ENCODE measurements around the gene DPM2.

Gene DPM2

DNA sequence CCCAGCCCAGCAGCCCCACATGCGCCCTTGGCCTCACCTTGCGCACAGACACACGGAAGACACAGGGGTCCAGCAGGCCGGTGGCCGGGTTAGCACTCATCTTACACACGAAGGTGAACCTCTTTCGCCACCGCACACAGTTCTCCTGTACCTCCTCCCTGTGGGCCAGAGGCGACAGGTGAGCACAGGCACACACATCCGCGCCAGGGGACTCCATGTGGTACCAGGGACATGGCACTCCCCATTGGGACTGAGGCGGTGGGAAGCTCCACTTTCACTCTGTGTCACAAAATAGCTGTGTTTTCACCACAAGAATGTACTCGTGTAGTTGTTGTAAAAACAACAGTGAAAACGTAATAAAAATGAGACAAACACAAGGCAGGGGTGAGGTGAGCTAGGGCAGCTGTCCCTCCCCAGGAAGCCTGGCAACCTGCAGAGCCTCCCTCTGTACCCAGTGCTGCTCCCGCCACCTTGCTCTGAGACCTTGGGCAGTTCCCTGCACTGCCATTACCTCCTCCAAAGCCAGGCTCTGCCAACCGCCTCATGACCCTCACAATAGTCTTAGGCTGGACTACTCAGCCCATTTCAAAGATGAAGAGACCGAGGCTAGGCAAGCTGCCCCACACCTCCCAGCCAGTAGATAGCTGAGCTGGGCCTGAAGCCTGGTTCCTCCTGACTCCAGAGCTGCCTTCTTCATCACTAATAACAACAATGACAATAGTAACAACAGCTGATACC, 16.3 kb upstream of the DPM2 start:
- no peak for DNase-seq

DNA sequence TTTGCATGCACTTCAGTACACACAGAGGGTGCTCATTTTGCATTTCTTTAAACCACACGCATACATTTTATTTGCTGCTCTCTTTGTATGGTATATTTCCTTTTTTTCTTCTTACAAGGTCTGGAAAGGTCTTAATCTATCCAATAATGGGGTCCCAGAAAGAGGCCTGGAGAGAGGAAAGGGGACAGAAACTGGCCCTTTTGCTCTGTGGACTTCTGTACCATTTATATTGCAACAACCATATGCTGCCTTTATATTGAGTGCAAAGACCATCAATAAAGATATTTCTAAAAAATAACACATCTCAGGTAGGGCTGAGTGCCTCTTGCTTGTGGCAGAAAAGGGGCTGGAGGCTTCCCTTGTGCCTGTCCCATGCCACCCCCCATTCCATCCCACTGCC, 15.5 kb upstream of the DPM2 start:
- no peak for DNase-seq

DNA sequence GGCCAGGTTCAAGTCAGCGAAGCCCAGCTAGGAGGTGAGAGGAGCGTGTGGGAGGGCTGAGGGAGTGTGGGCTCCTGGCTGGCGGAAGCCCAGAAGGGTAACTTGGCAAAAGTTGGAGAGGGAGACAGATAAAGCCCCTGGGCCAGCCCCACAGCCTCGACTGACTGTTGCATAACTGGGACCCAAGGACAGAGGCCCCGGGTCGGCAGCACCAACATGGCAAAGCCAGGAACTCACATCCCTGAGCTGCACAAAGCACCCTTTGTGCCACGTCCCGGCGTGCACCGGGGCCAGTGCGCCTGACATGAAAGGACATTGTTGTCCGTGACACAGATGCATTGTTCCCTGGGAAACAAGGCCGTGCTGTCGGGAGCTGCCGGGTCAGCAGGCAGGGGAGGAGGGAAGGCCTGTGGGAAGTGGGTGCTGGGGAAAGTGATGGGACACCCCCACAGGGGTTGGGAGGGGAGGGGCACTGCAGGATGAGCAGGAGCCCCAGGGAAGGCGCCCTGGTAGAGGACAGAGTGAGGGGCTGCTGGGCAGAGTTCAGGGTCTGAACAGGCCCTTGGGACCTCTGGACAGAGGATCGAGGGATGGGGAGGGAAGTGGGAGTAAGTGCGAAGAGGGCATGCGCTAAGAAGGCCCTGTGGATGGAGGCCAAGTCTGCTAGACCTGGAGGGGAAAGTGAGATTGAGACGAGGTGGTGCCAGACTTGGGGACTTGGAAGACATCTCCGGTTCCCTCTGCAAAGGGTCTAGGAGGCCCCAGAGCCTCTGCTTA, 13.0 kb upstream of the DPM2 start:
- DNase-seq = no peak

DNA sequence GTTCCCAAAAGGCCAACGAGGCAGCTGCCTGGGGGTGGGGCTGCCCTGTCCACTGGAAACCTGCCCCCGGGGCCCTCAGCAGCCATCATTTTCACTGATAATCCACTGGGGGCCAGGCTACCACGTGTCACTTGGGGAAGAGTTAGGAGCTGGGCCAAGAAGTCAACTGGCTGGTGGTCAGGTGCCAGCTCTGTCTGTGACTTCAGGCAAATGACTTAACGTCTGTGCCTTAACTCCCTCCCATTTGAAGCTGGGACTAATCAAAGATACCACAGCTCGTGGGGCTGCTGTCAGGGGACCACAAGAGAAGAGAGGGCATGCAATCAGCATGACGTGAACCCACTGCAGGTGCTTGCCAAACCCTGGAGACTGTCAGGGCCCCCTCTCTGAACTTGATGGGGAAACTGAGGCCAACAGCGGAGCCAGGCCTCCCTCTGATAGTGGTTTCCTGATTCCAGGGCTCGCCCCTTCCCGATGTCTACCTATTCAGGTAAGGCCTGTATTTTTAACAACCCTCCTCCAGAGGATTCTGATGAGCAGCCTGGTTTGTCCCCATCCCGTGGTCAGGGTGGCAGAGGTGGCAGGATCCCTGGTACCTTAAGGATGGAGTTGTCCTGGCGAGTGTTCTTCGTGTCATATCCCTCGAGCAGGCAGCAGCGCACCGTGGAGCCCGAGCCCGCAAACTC, 12.3 kb upstream of the DPM2 start:
- no peak for DNase-seq

DNA sequence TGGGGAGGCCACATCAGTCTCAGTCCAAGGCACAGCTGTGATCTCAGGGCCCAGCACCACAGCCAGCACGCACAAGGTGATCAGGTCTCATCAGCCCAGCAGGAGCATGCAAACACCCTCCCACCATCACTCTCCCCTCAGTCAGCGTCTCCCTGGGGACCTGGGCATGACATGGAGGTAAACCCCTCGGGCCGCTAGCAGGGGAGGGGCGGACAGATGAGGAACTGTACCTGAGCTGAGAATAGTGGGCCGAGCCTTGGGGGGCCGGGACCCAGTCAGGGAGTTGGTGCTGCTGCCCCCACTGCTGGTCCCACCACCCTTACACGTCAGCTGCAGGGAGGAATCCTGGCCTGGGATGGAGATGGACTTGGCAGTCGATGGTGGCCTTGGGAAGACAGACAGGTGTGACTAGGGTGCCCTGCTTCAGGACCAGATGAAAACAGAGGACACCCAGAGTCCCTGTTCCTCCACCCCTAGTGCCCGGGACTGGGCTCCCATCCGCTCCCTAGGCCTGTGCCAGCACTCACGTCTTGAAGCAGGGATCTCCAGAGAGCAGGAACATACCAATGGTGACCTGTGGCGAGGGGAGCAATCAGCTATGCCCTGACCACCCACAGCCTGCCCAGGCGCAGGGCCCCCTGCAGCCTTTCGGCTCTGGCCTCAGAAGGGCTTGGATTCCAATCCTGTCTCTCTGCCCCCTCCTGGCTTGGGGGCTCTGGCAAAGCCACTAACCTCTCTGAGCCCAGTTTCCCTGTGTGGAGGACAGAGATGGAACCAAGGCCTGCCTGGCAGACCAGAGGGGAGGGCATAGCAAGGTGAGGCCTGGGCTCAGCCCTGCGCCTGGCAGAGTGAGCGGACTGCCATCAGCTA, 10.4 kb upstream of the DPM2 start:
- DNase-seq = no peak

DNA sequence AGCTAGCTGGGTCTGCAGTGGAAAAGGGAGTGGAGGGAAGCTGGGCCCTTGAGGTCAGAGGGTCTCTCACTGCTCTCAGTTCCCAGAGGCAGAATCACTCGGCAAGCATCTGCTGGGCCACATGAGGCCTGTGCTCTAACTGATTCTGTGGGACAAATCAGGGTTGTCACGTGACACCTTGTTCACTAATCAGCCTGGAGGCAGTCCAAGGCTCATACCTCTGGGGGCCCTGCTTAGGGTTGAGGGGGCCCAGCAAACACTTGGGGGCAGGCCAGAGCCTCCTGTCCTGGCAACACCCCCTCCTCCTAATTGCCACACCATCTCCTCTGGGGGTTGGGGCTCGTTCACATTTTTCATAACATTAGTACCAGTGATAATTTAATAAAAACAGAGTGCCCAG, 9.1 kb upstream of the DPM2 start:
- DNase-seq = no peak

DNA sequence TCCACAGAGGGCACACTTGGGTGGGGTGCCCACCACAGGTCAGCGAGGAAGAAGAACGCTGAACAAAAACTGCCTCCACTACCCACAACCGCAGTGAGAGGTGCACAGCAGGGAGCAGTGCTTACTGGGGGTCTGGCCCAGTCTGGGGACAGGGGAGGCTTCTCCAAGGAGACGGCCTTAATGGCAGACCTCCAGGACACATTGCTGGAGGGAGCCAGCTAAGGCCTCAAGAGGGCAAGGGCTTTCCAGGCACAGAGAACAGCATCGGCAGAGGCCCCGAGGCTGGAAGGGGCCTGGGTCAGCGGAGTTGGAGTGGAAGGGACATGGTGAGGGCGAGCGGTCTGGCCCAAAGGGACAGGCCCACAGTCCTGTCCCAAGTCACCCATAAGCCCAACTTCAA, 8.3 kb upstream of the DPM2 start:
- no peak for DNase-seq

DNA sequence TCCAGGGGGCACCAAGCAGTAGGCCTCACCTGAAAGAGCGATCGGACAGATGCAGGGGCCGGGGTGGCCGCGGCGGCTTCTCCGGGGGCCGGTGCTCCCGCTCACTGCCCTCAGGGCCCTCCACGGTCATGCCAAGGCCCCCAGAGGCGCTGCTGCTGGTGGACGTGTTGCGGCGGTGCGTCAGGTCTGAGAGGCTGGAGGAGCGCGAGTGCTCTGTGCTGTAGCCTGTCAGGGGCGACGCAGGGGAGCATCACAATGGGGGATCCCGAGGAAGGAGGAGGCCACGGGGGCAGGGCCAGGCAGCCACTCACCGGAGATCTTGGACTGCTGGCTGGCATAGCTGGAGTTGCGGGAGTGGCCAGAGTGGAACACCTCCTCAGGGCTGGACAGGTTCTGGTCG, 7.7 kb upstream of the DPM2 start:
- no peak for DNase-seq

DNA sequence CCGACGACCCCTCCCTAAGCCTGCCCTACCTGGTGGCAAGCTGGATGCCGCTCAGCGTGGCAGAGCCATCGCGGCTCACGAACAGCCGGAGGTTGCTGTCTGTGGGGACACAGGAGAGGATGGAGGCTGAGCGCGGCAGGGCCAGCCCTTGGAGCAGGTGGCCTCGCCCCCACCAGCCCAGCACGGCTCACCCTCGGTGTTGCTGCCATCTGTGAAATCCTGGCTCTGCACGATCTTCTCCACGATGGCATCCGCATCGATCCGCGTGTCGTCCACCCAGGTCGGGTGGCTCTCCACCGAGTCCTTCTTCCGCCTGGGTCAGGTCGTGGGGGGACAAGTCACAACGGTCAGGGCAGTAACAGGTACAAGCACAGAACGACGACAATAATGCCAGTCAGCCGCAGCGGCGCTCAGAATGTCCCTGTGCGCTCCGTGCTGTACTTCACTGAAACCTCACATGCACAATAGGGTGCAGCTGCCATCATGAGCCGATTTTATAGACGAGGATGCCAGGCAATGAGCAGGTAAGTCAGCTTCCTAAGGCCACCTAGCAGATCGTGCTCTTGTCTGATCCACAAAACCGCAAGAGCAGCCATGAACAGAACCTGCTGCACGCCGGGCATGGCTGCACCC, 7.0 kb upstream of the DPM2 start:
- no peak for DNase-seq

DNA sequence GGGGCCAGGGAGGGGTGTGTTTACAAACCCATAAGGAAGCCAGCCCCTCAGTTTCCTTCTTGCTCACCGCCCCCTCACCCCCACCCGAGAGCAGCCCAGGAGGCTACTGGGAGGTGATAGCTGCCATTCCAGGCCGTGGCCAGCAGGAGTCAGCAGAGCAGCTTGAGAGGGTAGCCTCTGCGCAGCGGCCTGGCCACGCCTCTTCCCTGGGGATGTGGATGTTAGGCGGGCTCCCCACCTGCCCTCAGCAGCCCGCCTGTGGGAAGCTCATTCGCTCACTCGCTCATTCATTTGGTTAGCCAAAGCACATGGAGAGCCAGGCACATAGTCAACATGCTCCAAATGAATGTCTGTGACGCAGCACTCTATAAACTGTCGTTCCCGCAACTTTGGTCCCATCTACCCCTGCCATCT, 6.1 kb upstream of the DPM2 start:
- DNase-seq = peak; percentile 77

DNA sequence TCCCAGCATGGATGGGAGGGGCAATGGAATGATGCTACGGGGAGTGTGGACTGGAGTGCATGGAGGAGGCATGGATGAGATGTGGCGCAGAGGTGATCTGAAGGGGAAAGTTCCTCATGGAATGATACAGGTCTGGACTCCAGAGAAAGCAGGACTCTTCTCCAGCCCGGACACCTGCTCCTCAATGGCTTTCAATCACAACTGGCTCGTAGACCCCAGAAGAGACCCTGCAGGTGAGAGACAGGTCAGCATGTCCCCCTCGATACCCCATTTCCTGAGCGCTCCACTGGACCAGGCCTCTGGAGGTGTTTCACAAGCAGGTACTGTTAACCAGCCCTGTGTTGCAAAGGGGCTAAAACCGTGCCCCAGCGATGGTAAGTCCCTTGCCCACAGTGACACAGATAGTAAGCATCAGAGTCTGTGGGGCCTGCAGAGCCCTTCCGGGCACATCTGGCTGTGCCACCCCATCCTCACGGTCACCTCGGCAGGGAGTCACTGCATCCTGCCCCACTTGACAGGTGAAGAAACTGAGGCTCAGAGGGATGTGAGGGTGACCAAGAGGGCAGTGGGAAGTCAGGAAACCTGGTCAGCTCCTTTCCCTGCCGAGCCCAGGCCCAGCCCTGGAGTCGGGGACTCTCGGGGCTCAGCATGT, 5.5 kb upstream of the DPM2 start:
- DNase-seq = no peak

DNA sequence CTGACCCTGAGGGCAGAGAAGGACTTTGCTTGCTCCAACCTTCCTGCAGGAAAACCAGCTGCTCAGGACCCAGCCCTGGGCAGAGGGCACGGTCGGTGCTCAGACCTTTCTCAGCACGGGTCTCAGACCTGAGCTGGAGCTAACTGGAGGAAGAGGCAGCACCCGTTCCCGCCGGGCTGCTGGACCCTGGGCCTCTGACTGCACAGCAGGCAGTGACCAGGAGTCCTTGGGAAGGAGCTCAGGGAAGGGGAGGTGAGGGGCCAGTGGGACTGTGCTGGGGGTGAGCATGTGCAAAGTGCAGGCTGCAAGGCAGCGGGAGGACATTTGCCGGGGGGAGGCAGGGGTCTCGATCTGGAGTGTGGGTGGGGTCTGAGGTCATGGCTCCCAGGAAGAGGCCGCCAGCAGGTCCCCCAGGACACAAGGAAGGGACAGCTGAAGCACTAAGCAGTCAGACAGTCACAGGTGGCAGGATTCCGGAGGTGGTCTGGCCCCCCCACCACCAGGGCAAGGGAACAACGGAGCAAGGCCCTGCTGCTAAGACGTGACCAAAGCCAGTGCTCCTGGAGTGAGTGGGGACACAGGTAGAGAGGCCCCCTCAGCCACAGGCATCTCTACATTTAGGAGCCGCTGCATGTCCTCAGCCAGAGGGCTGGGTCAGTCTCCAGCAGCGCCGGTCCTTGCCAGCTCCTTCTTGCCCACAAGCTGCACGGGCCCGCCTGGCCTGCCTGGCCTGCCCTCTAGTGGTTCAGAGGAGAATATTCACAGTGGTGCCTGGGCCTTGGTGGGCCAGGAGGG, 4.8 kb upstream of the DPM2 start:
- peak; percentile 57 for DNase-seq

DNA sequence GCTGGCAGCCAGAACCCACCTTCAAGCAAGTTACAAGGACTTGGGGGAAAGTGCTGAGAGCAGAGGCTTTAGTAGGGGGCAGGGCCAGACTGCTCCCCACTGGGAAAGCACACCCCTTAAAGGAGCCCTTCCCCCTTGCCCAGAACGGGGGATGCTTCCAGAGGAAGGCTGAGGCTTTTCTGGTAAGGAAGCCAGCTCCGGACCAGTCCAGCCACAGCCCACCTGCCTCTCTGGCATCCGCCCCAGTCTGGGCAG, 4.2 kb upstream of the DPM2 start:
- DNase-seq = no peak

DNA sequence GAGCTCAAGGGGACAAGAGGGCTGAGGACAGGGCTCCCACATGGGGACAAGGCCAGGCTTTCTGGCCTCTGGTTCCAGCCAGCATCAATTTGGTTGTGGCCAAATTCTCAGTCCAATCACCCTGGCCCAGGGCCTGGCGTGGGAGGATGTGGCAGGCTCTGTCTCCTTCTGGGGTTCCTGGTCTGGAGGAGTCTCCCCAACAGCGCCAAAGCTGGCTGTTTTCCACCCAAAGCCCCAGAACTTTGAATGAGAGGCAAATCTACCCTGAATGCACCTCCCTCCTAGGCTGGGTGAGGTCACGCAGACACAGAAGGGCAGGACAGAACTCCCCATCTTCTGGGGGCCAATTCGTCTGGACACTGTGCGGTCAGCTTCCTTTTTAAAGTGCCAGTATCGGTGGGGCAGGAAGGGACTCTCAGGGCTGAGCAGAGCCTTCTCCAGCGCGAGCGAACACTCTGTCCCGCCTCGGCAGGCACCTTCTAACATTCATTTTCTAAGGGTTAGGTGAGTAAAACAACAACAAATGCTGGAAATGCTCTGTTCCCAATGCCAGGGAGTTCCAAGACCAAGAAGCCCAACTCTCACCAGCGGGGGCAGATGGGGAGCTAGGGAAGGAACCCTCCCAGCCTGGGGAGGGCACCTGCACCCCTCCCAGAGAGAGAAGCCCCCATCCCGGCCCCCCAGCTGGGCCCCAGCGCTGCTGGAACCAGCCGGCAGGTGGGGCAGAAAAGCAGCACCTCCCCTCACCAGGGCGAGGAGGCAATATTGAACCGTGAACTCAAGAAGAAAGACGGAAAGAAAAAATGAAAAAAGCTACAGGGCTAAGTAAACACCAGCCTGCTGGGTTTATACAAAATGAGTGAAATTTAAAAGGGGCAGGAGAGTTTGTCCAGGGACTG, 3.7 kb upstream of the DPM2 start:
- DNase-seq = no peak

DNA sequence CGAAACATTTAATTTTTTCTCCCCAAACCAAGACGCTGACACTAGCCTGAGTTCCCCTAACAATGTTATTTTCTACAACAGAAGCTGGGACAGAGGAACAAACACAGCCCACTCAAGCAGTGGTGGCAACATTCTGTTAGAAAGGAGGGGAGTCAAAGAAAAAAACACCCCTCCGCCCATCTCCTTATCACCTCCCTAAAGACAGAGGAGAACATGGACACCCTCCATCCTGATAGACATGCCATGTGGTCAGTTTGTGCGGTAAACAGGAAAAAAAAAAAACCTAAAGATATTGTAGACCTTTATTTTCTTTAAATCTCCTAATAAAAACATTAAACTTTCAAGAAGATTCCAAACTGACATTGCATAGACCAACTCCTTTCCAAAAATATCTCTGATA, 2.9 kb upstream of the DPM2 start:
- DNase-seq = no peak

DNA sequence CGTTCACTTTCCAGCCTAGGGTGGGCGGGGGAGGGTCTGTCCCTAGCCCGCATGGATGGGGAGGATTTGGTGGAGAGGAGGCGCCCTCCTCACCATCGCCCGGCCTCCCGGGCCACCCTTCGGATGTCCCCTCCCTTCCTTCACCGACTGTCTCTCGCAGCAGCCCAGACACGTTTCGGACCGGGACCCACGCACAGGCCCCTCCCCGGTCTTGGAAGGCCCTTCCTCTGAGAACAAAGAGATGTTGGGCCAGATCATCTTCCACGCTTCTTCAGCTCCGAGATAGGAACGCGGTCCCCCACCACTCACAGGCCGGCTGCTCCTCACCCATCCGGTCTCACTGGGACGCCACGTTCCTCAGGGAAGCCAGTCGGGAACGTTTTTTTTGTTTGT, 640 bp upstream of the DPM2 start:
- no peak for DNase-seq

DNA sequence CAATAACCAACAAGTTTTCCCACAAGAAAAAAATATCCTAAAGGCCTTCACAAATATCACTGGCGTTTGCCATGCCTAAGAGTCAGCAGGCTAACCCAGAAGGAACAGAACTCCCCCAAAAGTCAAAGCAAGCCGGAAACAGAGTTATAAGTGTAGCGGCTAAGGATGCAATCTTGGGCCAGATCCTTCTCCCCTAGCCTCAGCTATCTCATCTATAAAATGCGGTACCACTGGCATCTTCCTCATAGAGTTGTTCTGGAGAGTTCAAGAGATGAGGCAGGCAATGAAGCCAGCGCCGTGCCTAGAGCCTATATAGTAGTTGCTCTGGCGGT, 632 bp downstream of the DPM2 start:
- DNase-seq = no peak

DNA sequence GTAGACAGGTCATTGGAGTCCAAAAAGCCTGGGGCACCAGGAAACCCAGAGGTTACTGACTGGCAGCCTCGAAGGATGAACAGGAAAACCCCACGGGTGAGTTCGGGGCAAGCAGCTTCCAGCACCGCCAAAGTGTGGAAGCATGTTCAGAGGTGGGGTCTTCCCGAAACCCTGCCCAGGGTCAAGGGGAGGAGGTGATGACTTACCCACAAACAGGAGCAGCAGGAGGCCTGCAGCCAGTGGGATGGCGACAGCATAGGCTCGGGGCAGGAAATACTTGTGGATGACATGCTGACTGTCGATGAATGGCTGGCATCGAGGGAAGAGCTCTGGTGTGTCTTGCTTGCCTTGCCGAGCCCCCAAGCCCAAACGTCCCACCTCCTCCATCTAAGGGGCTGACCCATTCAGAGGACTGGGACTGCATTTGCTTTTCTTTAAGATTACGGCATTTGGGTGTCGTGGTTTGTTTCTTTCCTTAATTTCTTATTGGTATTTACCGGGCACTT, 1.3 kb downstream of the DPM2 start:
- DNase-seq = no peak

DNA sequence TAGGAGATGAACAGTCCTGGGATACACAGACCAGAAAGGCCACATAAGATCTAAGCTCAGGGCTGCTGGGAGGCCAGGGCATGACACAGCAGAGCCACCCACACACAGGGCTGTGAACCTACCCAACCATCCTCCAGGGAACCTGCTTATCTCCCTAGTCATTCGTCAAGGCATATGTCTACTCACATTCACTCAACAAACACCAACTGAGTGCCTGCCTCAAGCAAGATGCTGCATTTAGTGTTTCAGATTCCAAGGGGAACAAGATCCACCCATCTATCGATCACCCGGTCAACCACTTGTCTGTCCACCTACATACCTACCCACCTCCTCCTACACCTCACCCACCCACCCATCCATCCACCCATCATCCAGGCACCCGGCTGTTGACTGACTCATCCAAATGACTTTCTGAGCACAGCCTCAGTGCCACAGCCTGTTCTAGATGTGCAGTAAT, 1.9 kb downstream of the DPM2 start:
- DNase-seq = no peak

DNA sequence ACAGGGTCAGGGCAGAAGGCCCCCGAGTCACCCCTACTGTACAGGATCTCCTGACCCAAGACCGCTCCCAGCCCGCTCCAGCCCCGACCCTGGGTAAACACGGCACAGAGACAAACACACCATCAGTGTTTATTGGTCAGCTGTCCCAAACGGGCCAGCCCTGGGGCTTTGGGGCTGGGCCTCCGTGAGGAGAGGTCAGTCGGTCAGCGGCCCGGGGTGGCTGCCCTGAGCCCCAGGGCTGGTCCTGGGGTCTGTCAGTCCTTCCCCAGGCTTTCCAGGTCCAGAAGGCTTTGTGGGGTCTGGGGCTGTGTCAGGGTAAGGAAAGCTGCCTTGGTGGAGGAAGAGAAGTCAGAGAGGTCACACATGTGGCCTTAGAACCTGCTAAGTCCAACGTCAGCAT, 2.7 kb downstream of the DPM2 start:
- DNase-seq = no peak

All from CD4-positive, alpha-beta T cell treated with Interleukin-21 for 1 hour (primary cell).